SH-SY5Y (cell line): Measurements from ENCODE around the gene MTHFSD.

Source experiments
- GATA2 ChIP-seq: IDR thresholded peaks from 2 replicates; pipeline ENCODE4 v1.6.1; 2011; ENCODE audit warnings: mild to moderate bottlenecking, low read depth, low read length
- GATA3 ChIP-seq: IDR thresholded peaks from 2 replicates; pipeline ENCODE4 v1.6.1; 2011; ENCODE audit warnings: low read depth, mild to moderate bottlenecking, low read length, moderate library complexity

MTHFSD gene

GRCh38 chr16:86484240-86484639 lies 70.8 kb downstream of the MTHFSD start:
- TF ChIP-seq GATA2 = no peak
- TF ChIP-seq GATA3 = no peak

GRCh38 chr16:86481607-86482006 lies 73.4 kb downstream of the MTHFSD start:
- no peak for TF ChIP-seq GATA3
- TF ChIP-seq GATA2 = no peak

- TF ChIP-seq GATA2 (no peak), GATA3 (no peak)
Observed at GRCh38 chr16:86480444-86480843, 74.6 kb downstream of the MTHFSD start.
